NCI-H146 treated with DMSO at 0.1 percent for 48 hours (cell line): ENCODE data around the gene SH3BP4.

Source experiments
- DNase-seq: peaks from one replicate; lab custom pipeline; 2025; ENCODE audit not compliant: unreplicated experiment; lab: John Stamatoyannopoulos, UW

The SH3BP4 gene

GRCh38 chr2:234945339-234945873, 6.4 kb upstream of the SH3BP4 start:
- no peak for DNase-seq

GRCh38 chr2:234947556-234947955, 4.3 kb upstream of the SH3BP4 start:
- DNase-seq, result no peak

GRCh38 chr2:234949762-234950434, 1.9 kb upstream of the SH3BP4 start:
- DNase-seq, result no peak

- DNase-seq, result no peak
Measured at GRCh38 chr2:234950435-234950729, 1.4 kb upstream of the SH3BP4 start.

- no peak for DNase-seq
Measured at GRCh38 chr2:234950730-234951663, 820 bp upstream of the SH3BP4 start.

GRCh38 chr2:234952270-234953115, 676 bp downstream of the SH3BP4 start:
- DNase-seq, result no peak

GRCh38 chr2:234953116-234954031, 1.6 kb downstream of the SH3BP4 start:
- DNase-seq, result no peak

- DNase-seq, result no peak
Measured at GRCh38 chr2:234954551-234954992, 2.8 kb downstream of the SH3BP4 start.

GRCh38 chr2:234955091-234955591, 3.3 kb downstream of the SH3BP4 start:
- no peak for DNase-seq

- no peak for DNase-seq
Measured at GRCh38 chr2:234955971-234956509, 4.2 kb downstream of the SH3BP4 start.

- DNase-seq, result no peak
Measured at GRCh38 chr2:234957834-234958135, 6.0 kb downstream of the SH3BP4 start.

- no peak for DNase-seq
Measured at GRCh38 chr2:234958311-234958710, 6.5 kb downstream of the SH3BP4 start.

- DNase-seq, result no peak
Measured at GRCh38 chr2:234958746-234959395, 7.1 kb downstream of the SH3BP4 start.

- peak; percentile 42 for DNase-seq
Measured at GRCh38 chr2:234960175-234961088, 8.6 kb downstream of the SH3BP4 start.

GRCh38 chr2:234961784-234962183, 10.0 kb downstream of the SH3BP4 start:
- no peak for DNase-seq

GRCh38 chr2:234963773-234964615, 12.2 kb downstream of the SH3BP4 start:
- DNase-seq, result no peak
